Breast epithelium (tissue), 3 donors: ENCODE results near the gene EHD3.

Experiments
- POLR2A ChIP-seq: fragments of 450-650 bp; IDR thresholded peaks from one replicate; pipeline ENCODE4 v1.6.1; 2016; ENCODE audit warnings: antibody characterized with exemption, mild to moderate bottlenecking, moderate library complexity
- TF ChIP-seq, protein P1 (sequence below), 3 donors: fragments of 450-650 bp; IDR thresholded peaks; one replicate each; pipeline ENCODE4 v1.5.1; 2016 to 2017; ENCODE audit warnings: antibody characterized with exemption in 3 of 3, mild to moderate bottlenecking in 3 of 3, moderate library complexity in 3 of 3

DNA sequence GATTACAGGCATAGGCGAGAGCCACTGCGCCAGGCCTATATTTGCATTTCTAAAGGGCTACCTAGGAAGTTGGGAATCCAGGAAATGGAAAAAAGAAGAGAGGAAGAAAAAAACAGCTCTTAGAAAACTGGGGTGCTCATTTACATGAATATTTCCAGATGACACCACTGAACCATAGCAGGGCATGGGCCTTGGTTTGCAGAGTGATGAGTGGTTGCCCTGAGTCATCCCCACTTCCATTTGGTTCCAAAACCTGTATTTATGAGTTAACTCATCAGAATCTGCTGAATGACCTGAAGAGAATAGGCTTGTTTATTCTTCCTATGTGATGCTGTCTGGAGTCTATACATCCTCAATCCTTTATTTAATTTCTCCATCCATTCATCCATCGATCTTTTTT lies 36.2 kb downstream of the EHD3 start:
- TF ChIP-seq, protein P1, sequence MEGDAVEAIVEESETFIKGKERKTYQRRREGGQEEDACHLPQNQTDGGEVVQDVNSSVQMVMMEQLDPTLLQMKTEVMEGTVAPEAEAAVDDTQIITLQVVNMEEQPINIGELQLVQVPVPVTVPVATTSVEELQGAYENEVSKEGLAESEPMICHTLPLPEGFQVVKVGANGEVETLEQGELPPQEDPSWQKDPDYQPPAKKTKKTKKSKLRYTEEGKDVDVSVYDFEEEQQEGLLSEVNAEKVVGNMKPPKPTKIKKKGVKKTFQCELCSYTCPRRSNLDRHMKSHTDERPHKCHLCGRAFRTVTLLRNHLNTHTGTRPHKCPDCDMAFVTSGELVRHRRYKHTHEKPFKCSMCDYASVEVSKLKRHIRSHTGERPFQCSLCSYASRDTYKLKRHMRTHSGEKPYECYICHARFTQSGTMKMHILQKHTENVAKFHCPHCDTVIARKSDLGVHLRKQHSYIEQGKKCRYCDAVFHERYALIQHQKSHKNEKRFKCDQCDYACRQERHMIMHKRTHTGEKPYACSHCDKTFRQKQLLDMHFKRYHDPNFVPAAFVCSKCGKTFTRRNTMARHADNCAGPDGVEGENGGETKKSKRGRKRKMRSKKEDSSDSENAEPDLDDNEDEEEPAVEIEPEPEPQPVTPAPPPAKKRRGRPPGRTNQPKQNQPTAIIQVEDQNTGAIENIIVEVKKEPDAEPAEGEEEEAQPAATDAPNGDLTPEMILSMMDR (IDR thresholded peaks at IDR 0.05), result no peak
- no peak for TF ChIP-seq POLR2A
